ENCODE data around the gene CCDC171. TPM values are rescaled to one million over a fixed set of nuclear protein-coding genes. Genes with fewer than 3 reads are reported as not detected.

The CCDC171 gene
- total and polyA plus RNA-seq, 2 of the 13 experiments (the other 11 are each of a cell fraction or from before 2014, with no cell fraction given), result 0.95 to 2.5 TPM

GRCh38 chr9:15552636-15553527 lies at the start of gene CCDC171 (continued):
- TF ChIP-seq ZFX (CRISPR knock-in tag; IDR thresholded peaks at IDR 0.05; ENCODE audit: low read depth), result peak; percentile 64
- no peak for TF ChIP-seq PLSCR1 (CRISPR knock-in tag; IDR thresholded peaks at IDR 0.05; ENCODE audit: borderline replicate concordance)
- peak; percentile 91 for TF ChIP-seq RFXAP (CRISPR knock-in tag; IDR thresholded peaks at IDR 0.05; ENCODE audit: borderline replicate concordance)
- peak; percentile 67; the same call in 1 of the 2 replicates for TF ChIP-seq ZNF564 (CRISPR knock-in tag; IDR thresholded peaks at IDR 0.05)
- peak; percentile 73 for TF ChIP-seq NFYB (CRISPR knock-in tag; IDR thresholded peaks at IDR 0.05)
- TF ChIP-seq ZNF766 (CRISPR knock-in tag; IDR thresholded peaks at IDR 0.05; ENCODE audit: borderline replicate concordance), result 0 out of 2 replicates have a peak, but pooled peaks have one; percentile 83
- peak; percentile 92 for TF ChIP-seq ATF7-NPFF (CRISPR knock-in tag; IDR thresholded peaks at IDR 0.05; ENCODE audit: low read depth)
- TF ChIP-seq GATA4 (IDR thresholded peaks at IDR 0.05; ENCODE audit: borderline replicate concordance, low read depth), result 0 out of 2 replicates have a peak, but pooled peaks have one; percentile 19
- peak; percentile 78; the same call in 1 of the 2 replicates for TF ChIP-seq ZNF275 (CRISPR knock-in tag; IDR thresholded peaks at IDR 0.05; ENCODE audit: borderline replicate concordance)
- peak; percentile 50; the same call in 1 of the 2 replicates for TF ChIP-seq RXRA (CRISPR knock-in tag; IDR thresholded peaks at IDR 0.05)
- TF ChIP-seq ZNF749 (CRISPR knock-in tag; IDR thresholded peaks at IDR 0.05; ENCODE audit: borderline replicate concordance), result peak; percentile 77; the same call in 1 of the 2 replicates
- TF ChIP-seq ZBTB43 (CRISPR knock-in tag; conservative IDR thresholded peaks at IDR 0.05), result peak; percentile 50; the same call in 1 of the 2 replicates
- TF ChIP-seq ZNF224 (CRISPR knock-in tag; IDR thresholded peaks at IDR 0.05), result peak; percentile 25; the same call in 1 of the 2 replicates
- TF ChIP-seq MATR3 (CRISPR knock-in tag; IDR thresholded peaks at IDR 0.05), result no peak
- 0 out of 2 replicates have a peak, but pooled peaks have one; percentile 56 for TF ChIP-seq RNF2 (conservative IDR thresholded peaks at IDR 0.05; ENCODE audit: low read depth)
- peak; percentile 75; the same call in 1 of the 2 replicates for TF ChIP-seq ZNF251 (CRISPR knock-in tag; IDR thresholded peaks at IDR 0.05)
- peak; percentile 29; the same call in 1 of the 2 replicates for TF ChIP-seq KDM2A (CRISPR knock-in tag; IDR thresholded peaks at IDR 0.05; ENCODE audit: borderline replicate concordance, low read depth)
- TF ChIP-seq ZNF138 (CRISPR knock-in tag; IDR thresholded peaks at IDR 0.05; ENCODE audit: low read depth), result peak; percentile 83; the same call in 1 of the 2 replicates
- TF ChIP-seq RORA (CRISPR knock-in tag; IDR thresholded peaks at IDR 0.05), result no peak
- TF ChIP-seq POGK (CRISPR knock-in tag; conservative IDR thresholded peaks at IDR 0.05), result peak; percentile 34; the same call in 1 of the 2 replicates
- 0 out of 2 replicates have a peak, but pooled peaks have one; percentile 20 for TF ChIP-seq ZNF292 (CRISPR knock-in tag; IDR thresholded peaks at IDR 0.05; ENCODE audit: borderline replicate concordance, low read depth)
- TF ChIP-seq TGIF2 (CRISPR knock-in tag; IDR thresholded peaks at IDR 0.05), result peak; percentile 67; the same call in 1 of the 2 replicates
- peak; percentile 90; the same call in 1 of the 2 replicates for TF ChIP-seq ZNF773 (CRISPR knock-in tag; IDR thresholded peaks at IDR 0.05; ENCODE audit: borderline replicate concordance)
- no peak for TF ChIP-seq ZNF234 (CRISPR knock-in tag; conservative IDR thresholded peaks at IDR 0.05)

Data from HepG2 (cell line).